GM19023 (cell line): ENCODE data around the gene SYT9.
A peak's percentile ranks its signal among the peaks of the same experiment; 100 is the strongest.

ENCODE experiments used
- ATAC-seq: cut with Tn5 transposase; IDR thresholded peaks from one replicate; pipeline ENCODE4 v1.9.1; 2021; ENCODE audit warnings: mild to moderate bottlenecking, moderate library complexity; ENCODE audit not compliant: unreplicated experiment

SYT9 gene

GRCh38 chr11:7457211-7457610, 205.5 kb downstream of the SYT9 start:
- ATAC-seq, result no peak

GRCh38 chr11:7462706-7463105, 211.0 kb downstream of the SYT9 start:
- no peak for ATAC-seq

- ATAC-seq, result peak; percentile 78
Measured at GRCh38 chr11:7467652-7468051, 215.9 kb downstream of the SYT9 start.

DNA sequence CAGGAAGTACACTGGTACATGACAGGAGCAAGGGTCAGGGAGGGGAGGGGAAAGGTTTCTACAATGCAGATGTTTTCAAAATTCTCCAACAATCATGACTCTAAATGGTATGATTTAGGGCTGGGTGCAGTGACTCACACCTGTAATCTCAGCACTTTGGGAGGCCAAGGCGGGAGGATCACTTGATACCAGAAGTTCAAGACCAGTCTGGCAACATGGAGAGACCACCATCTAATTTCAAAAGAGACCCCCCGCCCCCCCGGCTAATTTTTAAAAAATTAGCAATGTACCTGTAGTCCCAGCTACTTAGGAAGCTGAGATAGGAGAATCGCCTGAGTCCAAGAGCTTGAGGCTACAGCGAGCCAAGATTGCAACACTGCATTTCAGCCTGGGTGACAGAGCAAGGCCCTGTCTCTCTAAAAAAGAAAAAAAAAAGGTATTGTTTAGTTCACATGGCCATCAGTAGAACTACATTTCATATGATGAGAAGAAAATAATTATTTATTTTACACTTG, 217.7 kb downstream of the SYT9 start:
- ATAC-seq, result no peak

DNA sequence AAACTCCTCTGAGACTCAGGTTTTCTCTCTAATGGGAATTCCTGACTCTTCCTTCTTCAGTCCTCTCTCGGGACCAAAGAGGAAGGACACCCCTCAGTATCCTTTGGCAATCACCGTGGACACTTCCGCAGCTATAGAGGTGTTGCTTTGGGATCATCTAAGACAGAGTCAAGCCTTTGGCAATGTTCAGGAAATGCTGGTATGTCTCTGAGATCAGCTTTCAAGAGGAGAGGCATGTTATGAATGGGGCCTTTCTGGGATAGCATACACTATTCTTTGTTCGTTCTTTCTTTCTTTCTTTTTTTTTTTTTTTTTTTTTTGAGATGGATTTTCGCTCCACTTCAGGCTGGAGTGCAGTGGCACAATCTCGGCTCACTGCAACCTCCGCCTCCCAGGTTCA, 219.4 kb downstream of the SYT9 start:
- no peak for ATAC-seq

GRCh38 chr11:7473717-7474116, 222.0 kb downstream of the SYT9 start:
- peak; percentile 96 for ATAC-seq

- no peak for ATAC-seq
Measured at GRCh38 chr11:7480113-7480512, 228.4 kb downstream of the SYT9 start.

- ATAC-seq, result no peak
Measured at GRCh38 chr11:7484131-7484530, 232.4 kb downstream of the SYT9 start.

- no peak for ATAC-seq
Measured at GRCh38 chr11:7484645-7485044, 232.9 kb downstream of the SYT9 start.

GRCh38 chr11:7485186-7486097, 233.7 kb downstream of the SYT9 start, which contains the start of gene OLFML1:
Gene OLFML1, plus strand, starts transcription at chr11:7485506. Its CDS starts 370 bp downstream, at chr11:7485876.
- no peak for ATAC-seq

DNA sequence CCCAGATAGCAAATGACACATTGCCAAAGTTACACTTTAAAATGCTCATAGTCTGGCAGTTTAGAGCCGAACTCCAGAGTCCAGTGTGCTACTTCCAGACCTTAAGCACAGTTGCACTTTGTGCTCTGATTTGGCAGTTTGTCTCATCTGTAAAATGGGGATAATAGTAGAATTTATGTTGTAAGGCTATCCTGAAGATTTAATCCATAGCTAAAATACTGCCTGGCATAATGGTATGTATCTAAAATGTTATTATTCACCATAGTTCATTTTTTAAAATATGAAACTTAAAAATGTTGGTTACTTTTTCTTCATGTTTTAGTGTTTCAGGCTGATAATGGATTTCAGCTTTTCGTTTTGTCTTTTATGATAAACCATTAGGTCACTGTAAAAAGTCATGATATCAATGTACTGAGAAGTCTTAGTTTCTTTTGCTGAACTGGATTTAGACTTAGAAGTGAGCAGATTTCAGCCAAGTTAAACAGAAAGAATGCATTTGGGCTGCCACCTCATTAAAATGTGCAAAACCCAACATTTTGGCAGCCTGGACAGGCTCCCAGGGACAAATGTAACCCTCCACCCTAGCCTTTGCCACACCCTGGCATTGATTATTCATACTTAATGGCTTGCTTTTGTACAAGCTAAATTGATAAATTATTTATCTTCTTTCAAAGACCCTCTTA, 234.5 kb downstream of the SYT9 start:
- ATAC-seq, result no peak

GRCh38 chr11:7486781-7487140, 235.1 kb downstream of the SYT9 start:
- no peak for ATAC-seq

GRCh38 chr11:7487360-7487759, 235.7 kb downstream of the SYT9 start:
- ATAC-seq, result no peak

- ATAC-seq, result no peak
Measured at GRCh38 chr11:7488681-7489080, 237.0 kb downstream of the SYT9 start.

DNA sequence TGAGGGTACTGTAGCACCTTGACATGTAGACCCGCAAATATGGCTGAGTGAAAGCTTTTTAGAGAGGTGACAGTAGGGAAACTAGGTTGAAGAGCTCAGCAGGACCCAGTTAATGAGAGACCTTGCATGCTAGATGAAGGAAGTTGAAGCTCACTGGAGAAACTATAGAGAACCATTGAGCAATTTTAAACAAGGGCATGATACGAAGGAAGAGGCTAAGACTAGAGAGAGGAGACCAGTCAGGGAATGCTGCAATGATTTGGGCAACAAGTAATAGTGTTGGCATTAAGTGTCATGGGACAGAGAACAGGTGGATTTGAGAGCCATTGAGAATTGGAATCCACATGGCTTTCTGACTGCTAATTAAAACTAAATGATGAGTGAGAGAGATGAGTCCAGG, 237.7 kb downstream of the SYT9 start:
- no peak for ATAC-seq

DNA sequence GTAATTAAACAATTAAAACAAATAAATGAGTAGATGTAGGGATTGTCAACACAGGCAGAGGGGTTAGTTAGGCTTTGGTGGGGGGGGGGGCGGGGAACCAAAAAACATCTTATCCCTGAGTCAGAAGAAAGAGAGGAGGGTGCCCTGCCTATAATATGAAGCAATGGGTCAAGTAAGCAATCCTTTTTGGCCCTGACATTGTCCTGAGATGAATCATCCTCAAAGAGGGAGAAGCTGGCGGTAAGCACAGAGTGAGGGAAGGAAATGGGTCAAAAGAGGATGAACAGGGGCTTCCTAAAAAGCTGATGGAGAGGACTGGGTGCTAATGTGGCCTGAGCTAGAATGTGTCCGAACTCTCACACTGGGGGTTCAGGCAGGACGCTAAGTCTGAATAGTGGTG, 238.3 kb downstream of the SYT9 start:
- ATAC-seq, result no peak

GRCh38 chr11:7490535-7490934, 238.8 kb downstream of the SYT9 start:
- ATAC-seq, result no peak

DNA sequence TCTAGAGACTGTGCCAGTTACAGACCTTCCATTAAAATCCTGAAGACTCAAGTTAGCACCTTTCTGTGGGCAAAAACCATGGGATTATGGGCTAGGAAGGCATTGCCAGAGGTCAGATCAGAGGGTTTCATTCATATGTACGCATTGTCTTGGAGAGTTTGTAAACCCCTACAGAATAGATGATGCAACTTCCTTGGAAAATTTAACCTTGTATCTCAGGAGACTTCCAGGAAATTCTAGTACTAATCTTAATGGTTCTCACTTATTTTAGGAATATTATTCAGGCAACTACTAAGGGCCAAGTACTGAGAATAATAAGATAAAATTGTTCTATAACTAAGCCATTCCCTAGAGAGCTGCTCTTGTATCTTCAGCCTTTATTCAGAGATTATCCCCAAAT, 240.5 kb downstream of the SYT9 start:
- no peak for ATAC-seq

GRCh38 chr11:7493670-7494069, 242.0 kb downstream of the SYT9 start:
- no peak for ATAC-seq

DNA sequence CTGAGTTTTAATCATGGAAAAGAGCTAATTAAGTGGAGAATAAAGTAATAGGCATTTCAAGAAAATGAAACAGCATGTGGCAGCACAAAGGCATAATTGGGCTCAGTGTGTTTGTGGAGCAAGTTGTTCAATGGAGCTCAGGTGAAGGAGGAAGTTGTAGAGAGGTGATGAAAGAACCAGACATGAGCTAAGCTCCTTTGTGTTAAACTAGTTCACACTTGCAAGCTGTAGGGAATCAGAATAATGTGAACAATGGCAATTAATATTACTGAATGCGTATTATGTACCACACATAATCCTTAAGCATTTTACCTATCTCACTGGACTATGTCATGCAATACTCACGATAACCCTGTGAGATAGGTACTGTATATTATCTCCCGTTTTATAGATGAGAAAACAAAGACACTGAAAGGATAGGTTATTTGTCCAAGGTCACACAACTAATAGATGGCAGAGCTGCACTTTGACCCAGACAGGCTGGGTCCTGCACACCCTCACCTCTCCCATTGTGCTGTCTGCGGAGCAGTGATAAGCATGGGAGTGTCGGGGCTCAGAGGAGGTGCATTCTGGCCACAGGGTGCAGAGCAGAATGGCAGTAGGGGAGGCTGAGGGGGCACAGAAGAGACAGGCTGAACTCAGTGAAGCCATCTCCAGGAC, 242.5 kb downstream of the SYT9 start:
- ATAC-seq, result no peak

DNA sequence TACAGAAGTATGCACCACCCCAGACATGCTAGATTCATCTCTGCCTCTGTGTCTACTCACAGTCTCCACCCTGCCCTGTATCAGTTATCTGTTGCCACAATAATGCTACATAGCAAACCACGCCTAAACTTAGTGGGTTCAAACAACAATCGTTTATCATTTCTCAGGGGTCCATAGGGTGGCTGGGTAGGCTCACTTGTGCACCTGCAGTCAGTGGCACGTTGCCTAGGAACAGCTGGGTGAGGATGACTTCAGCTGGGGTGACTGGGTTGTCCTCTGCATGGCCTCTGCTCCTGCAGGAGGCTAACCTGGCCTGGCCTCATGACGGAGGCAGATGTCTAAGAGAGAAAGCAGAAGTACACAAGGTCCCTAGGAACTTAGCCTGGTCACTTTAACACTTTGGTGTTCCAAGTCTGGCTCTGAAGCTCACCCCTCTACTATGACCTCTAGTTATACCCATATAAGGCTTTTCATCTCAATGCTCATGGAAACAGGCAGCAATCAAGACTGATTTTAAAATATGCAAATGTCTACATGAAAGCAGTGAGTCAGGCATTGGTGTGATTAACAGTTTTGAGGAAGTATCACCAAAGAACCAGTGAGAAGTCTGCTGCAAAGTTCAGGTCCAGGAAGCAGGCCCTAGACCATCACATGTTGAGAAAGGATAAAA, 244.3 kb downstream of the SYT9 start:
- peak; percentile 84 for ATAC-seq
